Measurements from ENCODE around the gene FCRL4.

The FCRL4 gene

DNA sequence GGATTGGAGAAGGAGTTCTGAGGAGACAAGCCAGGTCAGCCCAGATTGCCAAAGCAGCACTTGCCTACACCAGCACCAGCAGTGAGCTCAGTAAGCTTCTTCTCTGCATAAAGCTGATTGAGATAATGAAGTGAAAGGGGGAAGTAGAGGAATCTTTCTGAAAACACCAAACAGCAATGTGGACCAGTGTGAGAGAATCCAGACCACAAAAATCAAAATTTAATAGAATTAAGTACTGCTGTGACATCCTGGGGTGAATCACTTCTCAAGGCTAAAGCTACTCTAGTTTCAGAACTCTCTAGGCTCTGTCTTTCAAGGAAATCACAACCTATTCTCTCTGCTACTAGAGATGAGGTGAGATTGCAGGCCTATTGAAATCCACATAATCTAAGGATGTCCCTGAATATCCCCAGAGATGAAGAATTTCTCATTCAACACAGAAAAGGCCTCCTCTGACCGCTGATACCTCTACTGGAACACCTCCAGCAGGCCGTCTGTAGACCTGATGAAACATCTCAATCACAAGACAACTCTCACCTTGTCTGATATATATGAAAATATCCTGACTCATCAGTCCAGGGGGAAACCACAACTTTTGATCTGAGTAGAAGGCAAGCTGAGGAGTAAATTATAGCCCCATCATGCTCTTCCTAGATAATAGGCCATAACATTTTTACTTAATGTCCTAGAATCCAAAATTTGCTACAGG is at the start of gene FCRL4:
TSS of gene FCRL4 (minus strand) at position 127 of the 709 bp plus-strand sequence. CDS start 141 bp downstream, outside the sequence.
- DNase-seq = no peak

DNA sequence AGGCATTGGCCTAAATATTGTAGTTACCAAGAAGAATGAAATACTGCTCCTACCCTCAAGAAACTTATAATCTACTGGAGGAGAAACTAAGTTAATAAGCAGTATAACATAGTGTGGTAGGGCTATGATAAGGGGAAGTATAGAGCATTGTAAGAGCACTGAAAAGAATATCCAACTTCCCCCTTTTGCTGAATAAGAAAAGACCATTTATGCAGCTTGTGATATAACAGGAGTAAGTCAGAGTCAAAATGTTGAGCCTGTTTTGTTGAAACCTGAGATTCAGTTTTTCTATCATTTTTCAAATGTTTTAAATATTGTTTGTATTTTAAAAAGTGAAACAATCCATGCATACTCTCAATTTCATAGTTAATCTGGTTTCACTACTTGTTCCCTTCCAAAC is 48.3 kb upstream of the FCRL4 start:
- no peak for DNase-seq

DNA sequence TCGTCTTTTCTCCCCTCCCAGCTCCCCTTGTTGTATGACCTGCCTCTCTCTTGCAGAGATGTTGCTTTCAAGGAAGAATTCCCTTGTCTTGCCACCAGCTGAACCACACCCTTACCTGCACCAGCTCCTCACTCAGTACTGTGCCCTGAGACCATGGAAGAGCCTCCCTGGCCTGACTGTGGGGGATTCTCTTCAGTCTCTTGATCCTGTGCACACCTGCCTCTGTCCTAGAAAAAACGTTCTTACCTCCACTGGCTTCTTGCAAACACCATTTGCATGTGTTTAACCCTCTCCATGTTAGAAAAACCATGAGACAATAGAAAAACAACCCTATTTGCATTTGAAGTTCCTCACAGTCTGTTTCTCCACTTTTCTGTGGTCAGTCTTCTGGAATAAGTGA is 43.3 kb upstream of the FCRL4 start:
- no peak for DNase-seq

DNA sequence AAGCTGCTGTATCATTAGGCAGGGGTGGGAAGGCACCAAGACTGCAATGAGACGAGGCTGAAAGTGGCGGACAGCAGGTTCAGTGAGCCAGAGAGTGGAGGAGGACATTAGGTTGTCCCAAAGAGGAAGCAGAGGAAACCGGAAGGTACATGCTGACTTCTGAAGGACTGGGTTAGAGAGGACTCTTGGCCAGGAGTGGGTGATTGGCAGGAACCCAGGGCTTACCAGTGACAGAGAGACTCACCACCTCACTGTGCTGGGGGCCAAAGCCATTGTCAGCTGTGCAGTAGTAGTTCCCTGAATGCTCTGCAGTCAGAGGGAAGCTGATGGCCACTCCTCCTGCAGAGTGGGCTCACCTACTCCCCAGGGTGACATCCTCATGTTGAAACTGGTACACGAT is 41.9 kb upstream of the FCRL4 start:
- DNase-seq = no peak

DNA sequence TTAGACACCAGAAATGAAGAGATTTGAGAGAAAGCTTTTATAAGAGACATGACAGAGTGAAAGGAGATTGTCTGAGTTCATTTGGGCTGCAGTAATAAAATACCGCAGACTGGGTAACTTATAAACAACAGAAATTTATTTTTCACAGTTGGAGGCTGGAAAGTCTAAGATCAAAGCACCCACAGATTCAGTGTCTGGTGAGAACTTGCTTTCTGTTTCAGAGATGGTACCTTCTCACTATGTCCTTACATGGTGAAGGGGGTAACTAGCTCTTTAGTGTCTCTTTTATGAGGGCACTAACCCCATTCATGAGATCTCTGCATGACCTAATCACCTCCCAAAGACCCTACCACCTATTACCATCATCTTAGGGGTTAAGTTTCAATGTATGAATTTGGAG is 30.9 kb upstream of the FCRL4 start:
- no peak for DNase-seq

DNA sequence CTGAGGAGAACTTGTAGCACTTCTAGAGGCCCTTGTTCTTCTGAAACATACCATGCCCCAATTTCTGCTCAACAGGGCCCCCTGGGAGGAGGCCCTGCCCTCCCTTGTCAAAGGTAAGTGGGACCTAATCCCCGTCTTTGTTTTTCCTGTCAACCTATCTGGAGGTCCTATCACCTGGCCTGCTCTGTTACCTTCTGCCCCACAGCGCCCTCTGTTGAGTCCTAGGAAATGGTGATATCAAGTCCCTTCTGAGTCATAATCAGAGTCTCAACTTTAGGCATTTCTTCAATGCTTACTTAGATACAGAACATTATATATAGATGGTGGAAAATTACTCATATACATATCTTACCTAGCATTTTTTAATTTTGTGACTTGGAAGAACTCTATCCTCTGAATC is 28.2 kb upstream of the FCRL4 start:
- no peak for DNase-seq

DNA sequence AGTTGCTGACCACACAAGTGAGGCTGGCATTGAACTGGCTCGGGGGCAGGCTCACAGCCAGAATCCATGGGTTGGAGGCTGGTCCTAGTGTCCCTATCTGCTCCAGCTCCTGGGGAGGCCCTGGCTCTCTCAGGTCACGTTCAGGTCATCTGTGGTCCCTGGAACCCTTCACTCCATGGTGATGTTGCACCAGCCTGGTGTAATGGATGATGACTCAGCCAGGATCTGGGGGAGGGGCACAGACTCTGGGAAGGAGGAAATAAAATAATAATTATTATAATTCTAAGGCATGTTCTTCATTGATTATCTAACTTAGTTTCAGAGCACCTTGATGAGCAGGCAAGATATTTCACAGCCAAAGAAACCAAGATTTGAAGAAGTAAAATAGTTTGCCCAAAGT is 26.6 kb upstream of the FCRL4 start:
- no peak for DNase-seq

DNA sequence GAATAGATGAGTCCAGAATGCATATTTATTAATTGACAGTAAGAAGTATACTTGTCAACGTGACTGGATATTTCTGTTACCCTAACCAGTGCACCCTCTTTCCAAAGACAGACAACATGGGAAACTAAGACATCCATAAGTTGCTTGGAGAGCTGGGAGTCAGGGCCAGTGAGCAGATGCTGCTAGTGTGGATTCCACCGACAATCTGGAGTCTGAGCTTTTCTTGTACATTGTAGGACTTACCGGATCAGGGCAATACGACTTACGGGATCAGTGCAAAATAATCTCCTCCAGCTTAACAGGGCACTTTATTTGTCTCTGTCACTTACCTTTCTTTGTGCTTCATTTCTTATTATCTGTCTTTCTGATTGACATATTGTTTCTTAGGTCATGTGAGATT is 24.6 kb upstream of the FCRL4 start:
- DNase-seq = no peak

DNA sequence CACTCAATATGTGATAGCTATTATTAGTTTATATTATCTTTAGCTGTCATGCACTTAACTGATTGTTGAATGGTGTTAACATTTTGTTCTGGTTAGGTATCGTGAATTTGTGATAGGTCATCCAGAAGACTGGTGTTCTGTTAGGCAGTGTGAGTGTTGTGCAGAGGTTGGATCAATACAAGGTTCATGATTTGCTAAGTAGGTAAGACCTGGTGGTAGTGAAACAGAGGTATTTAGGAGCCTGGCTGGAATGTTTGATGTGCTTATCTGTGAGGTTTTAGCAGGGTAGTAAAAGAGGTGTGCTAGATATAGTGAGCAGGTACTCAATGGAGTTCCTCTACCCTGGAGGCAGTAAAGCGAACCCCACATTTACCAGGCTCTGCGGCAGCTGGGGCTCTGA is 20.3 kb upstream of the FCRL4 start:
- DNase-seq = no peak

DNA sequence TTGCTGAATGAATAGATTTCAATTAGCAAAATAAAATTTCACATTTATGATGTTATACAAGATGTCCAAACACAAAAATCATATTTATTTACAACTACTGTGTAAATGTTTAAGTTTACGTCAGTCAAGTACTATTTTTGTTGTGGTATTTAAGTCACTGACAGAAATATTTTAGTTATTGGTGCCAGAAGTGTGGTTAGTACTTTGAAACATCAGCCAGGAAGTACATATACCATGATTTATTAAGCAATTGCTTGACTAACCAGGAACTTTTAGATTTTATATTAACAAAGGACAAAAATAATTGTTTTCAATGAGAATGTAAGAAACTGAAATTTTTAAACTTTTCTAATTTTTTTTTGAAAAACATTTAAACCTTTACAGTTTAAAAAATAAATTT is 2.4 kb upstream of the FCRL4 start:
- no peak for DNase-seq

DNA sequence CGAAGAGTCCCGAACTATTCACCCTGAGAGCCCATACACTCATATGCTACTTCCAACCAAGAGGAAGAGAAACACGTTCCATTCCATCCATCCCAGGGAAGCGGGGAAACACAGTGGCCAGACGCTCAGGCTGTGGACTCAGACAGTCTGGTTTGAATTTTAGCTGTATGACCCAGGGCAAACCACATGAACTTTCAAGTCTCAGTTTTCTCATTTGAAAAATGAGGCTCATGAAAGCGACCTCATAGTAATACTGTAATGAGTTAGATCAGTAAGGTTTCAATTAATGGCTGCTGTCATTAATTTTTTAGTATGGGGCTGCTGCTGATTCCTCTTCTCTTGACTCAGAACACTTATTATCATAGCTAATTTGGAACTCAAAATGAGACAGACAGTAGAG is 1.5 kb downstream of the FCRL4 start:
- no peak for DNase-seq

DNA sequence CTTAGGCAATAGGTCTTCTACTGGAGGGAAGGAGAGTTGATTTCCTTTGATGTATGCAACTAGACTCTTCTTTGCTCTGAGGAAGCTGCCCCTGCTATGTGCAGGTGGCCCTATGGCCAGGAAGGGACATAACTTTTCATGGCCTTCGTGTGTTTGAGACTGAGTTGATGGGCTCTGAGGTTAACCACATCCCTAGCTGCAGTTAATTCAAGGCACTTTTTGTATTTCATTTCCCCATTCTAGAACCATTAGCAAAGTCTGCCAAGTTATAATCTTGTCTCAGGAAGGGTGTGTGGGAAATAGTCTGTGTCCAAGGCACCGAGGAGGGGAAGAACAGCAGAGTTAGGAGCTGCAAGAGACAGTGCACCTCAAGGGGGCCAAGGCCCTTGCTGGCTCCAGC is 2.5 kb downstream of the FCRL4 start:
- no peak for DNase-seq

DNA sequence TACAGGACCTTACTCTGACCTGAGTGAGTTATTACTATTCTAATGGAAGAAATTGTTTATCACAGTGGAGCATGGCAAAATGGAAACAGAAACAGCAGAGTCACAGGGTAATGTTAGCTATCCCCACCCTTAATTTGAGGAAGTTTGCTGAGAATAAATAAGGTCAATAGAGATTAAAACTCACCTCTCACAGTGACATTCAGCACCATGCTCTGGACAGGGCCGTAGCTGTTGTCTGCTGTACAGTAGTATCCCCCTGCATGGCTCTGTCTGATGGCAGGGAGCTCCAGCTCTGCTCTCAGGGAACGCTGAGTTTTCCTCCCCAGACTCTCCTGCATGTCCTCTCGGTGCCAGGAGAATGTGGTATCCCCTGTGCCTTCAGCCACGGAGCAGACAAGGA is 11.9 kb downstream of the FCRL4 start:
- no peak for DNase-seq

DNA sequence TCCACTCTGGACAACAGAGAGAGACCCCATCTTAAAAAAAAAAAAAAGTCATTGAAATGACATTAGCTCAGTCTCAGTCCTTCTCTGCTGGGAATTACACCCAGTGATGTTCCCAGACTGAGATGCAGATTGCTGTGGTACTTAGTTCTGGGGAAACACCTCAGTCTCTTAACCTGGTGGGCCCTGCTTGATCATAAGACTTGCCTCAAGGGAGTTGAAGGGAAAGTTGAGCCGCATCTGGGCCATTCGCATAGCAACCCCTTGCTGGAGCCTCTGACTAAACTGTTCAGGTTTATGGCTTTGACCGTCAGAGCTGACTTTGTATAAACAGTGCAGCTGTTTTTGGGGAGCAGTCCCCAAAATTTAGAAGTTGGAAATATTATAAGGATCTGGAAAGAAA is 13.4 kb downstream of the FCRL4 start:
- no peak for DNase-seq

DNA sequence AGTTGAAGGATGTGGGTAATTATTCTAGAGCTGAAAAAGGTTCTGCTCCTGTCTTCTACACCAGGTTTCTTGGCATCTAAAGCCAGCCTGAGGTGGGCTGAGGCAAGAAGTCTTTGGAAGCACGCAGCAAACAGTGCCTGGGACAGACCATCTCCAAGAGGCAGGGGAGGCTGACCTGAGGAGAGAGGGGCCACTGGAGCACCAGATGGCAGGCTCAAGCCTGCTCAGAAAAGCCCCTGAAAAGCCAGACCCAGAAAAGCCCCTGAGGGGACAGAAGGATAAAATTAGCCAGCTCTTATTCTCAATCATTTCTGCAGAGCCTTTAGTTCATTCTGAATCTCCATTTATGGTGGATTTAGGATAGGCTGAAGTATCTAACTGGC is 17.1 kb downstream of the FCRL4 start:
- DNase-seq = no peak

DNA sequence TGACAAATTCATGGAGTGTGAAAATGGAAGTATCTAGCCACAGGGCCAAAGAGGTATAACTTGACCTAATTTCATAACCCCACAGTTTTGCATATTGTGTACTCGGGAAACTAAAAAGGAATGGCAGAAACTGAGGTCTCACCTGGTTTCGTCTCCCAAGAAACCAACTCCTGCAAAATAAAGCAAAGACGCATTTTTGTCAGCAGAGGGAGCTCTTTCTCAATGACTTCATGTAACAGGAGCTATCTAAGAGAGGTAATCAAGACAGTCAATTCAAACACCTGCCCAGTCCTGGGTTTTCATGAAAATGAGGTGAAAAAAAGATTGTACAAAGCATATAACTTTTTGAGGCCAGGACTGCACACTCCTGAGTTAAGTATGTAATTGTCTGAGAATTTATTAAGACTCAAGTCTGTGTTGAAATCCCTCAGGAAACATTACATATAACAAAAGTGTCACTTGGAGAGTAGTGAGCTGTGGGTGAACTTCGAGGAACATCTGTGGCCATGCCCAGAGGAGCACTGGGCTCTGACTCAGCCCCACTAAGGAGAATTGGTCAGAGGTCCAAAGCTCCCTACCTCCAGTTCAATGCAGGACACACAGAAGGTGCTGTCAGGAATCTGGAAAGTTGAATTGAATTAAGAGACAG is 17.6 kb downstream of the FCRL4 start:
- peak; percentile 40 for DNase-seq

DNA sequence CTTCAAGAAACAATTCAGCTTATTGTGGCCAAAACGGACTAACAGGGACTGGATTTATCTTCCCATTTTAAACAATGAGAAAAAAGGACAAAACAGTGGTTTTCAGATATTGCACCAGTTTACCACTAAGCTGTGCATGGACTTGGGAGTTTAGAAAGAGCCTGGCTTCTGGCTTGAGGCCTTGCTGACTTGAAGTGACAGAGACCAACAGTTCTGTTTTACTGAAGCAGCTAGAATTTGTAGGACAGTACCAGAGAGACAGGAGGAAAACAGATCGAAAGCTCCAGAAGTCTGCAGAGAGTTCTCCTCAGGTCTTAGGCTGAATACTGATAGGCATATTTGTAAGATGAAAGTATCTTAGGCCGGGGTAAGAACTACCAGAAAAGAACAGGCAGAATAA is 20.5 kb downstream of the FCRL4 start:
- DNase-seq = no peak

DNA sequence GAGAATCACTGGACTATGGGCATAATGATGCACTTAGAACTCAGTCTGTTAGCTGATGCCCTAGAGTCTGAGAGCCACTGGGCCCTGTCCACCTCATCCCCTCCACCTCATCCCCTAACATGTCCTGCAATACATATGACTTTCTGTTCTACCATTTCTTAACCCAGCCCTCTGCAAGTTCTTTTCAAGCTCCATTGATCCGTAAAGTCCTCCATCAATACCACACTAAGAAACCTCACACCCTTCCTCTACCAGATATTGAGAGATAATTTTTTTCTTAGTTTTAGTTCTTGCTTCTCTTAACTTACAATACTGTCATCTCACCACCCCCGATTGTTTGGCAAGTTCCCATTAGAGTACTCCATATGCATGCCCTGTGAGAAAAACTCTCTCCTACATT is 22.1 kb downstream of the FCRL4 start:
- DNase-seq = no peak

DNA sequence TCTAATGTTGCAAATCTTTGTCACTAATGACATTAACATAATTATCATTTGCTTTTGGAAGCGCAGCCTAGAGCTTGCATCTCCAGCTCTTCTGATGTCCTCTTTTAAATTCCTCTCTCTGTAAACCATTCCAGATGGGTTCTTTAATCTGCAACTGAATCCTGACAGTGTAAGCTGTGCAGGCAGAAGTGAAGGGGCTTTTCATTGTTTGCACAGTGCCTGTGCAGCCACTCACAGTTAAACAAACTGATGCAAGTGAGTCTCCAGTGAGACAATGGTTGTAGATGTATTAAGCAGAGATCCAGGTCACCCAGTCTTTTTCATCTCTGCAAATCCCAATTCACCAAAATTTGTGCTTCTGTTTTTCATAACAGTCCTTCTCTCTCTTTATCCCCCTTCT is 23.0 kb downstream of the FCRL4 start:
- DNase-seq = no peak

DNA sequence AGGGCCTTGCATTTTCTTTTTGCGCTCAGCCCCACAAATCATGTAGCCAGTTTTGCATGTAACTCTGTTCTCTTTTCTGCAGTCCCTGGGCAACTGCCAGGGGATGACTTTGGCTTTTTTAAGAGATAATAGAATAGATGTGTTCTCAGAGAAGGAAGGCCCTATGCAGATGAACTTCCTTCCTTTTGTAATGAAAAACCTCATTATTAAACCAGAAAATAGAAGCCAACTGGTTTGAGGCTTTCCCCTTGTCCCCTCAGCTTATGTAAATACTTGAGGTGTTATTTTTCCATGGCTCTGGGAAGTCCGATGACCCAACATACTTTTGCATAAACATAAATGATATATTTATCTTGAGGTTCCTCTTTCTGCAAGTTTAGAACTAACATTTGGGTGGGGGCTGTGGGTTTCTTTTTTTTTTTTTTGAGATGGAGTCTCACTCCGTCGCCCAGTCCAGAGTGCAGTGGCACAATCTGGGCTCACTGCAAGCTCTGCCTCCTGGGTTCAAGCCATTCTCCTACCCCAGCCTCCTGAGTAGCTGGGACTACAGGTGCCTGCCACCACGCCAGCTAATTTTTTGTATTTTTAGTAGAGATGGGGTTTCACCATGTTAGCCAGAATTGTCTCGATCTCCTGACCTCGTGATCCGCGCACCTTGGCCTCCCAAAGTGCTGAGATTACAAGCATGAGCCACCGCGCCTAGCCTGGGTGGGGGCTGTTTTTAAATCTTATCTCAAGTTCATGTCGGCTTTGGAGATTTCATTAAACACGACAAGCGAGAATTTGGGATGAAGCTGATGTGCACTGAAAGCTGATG is 31.2 kb downstream of the FCRL4 start:
- no peak for DNase-seq

DNA sequence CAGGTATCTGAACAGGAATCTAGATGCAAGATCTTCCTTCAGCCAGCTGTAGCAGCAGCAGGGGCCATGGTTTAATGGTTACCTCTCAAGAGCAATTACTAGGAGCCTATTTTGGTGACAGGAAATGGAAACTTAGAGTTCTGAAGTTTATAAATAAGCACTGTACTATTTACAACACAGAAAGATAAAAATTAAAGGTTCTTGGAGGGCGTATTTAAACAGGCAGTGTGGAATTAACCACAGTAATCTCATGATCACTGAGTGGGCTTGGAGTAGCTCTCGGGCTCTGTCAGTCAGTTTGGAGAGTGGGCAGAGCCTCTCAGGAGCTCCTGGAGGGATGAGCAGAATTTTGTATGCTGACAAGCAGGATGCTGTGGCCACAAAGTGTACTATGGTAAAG is 35.4 kb downstream of the FCRL4 start:
- DNase-seq = no peak

DNA sequence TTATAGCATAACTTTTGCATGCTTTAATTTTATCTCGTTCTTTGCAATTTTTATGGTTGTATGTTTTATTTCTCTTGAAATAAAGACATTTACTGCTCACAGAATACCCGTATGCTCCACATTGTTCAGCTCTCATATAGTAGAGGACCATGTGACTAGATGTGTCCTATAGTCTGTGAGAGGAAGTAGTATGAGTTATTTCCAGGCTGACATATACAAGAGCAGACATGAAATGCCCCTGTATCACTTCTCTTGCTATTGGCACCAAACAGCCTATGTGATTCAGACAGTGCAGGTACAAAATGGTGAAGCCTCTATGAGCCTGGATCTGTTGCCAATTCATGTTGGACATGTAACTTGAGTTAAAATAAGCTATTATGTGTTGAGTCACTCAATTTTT is 39.8 kb downstream of the FCRL4 start:
- DNase-seq = no peak

DNA sequence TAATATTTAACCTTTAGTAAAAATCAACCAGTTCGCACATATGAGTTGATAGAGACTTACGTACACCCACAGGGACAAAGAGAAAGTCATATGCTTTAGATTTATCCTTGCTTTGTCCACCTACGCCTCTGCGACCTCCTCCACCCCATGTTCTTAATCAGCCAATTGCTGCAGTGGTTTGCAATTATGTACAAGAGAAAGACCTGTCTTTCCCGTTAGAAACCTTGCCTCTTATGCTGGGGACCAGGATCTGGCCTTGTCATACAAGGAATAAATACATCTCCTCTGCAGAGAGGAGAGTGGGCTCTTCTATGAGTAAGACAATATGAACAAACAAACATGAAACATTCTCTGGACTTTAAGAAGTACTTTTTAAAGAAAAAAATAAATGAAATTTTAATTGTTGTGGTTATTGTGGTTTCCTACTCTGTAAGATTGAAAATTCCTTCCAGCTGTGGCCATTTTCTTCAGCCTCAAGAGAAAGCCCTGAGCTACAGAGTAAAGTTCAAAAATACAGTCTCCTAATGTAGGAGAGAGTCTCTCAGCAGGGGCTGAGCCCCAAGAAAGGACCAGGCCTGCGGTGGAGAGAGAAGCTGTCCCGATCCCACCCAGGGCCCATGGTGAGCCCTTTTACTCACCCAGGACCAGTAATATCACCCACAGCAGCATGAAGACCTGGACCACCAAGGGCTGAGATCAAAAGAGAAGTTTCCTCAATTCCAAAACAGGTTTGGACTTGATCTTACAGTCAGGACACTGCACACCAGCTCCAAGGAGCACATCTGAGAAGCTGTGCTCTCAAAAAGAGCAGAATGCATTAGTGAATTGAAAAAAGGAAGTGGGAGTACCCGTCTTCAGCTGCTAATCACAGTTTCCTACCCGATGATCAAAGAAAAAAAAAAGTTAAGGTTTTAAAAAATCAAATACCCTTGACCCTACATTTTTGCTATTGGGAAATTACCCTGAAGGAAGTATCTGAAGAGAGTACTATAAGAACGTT is 45.9 kb downstream of the FCRL4 start, which contains the start of gene FCRL5:
TSS of gene FCRL5 (minus strand) at position 822 of the 1,000 bp plus-strand sequence. CDS start at position 669, 153 bp downstream.
- DNase-seq = no peak

Measured in NCI-H146 (cell line).